GM20000 (cell line): ENCODE data around the gene DPH2.

Source experiments
- DNase-seq: peaks from one replicate; pipeline ENCODE4 v3.0.0; 2012; ENCODE audit warnings: low spot score
- CTCF ChIP-seq: IDR thresholded peaks from 2 replicates; pipeline ENCODE4 v1.5.1; 2012; ENCODE audit warnings: mild to moderate bottlenecking, control low read depth; ENCODE audit errors: extremely low read depth, missing control alignments

The DPH2 gene

GRCh38 chr1:43992232-43992995, 22.6 kb downstream of the DPH2 start:
- no peak for DNase-seq
- TF ChIP-seq CTCF, result no peak

GRCh38 chr1:43993206-43993914, 23.6 kb downstream of the DPH2 start:
- TF ChIP-seq CTCF, result no peak

GRCh38 chr1:43994071-43994470, 24.3 kb downstream of the DPH2 start:
- no peak for TF ChIP-seq CTCF

More at GRCh38 chr1:43993206-43993914, 23.6 kb downstream of the DPH2 start:
- DNase-seq, result no peak

GRCh38 chr1:43994794-43995790, 25.3 kb downstream of the DPH2 start:
- DNase-seq, result peak; percentile 63
- TF ChIP-seq CTCF, result peak; percentile 42

More at GRCh38 chr1:43994071-43994470, 24.3 kb downstream of the DPH2 start:
- DNase-seq, result no peak

GRCh38 chr1:43995984-43996732, 26.3 kb downstream of the DPH2 start:
- TF ChIP-seq CTCF, result no peak
- DNase-seq, result no peak

GRCh38 chr1:43996733-43997115, 26.9 kb downstream of the DPH2 start:
- no peak for DNase-seq
- no peak for TF ChIP-seq CTCF
